Transverse colon (tissue), 4 donors: ENCODE data around the gene RTN4RL1. TPM values are rescaled to one million over a fixed set of nuclear protein-coding genes. Genes with fewer than 3 reads are reported as not detected.

Experiments used
- DNase-seq: peaks from one replicate; pipeline ENCODE4 v3.0.0-alpha.2; 2019
- H3K27ac ChIP-seq, 4 donors: fragments of 200-600 bp; sonication (generic); 2 replicates each; pipeline ENCODE4 v1.5.1; 2016 to 2018; ENCODE audit warnings: inconsistent platforms in 4 of 4
- H3K27me3 ChIP-seq: fragments of 200-600 bp; sonication (generic); 2 replicates; pipeline ENCODE4 v1.5.1; 2017; ENCODE audit warnings: inconsistent platforms
- H3K36me3 ChIP-seq, 4 donors: fragments of 200-600 bp; sonication (generic); 2 replicates each; pipeline ENCODE4 v1.5.1; 2017 to 2019; ENCODE audit warnings: inconsistent platforms in 4 of 4
- H3K4me1 ChIP-seq, 4 donors: fragments of 200-600 bp; sonication (generic); 2 replicates each; pipeline ENCODE4 v1.5.1; 2017 to 2020; ENCODE audit warnings: inconsistent platforms in 4 of 4
- H3K4me3 ChIP-seq, 4 donors: fragments of 200-600 bp; sonication (generic); 1 replicate in 1 of 4; 2 replicates in 3 of 4; pipeline versions ENCODE4 v1.5.1 to v1.6.1; 2017 to 2019; ENCODE audit warnings: inconsistent platforms in 4 of 4
- H3K9me3 ChIP-seq, 2 donors: fragments of 200-600 bp; sonication (generic); 2 replicates each; pipeline ENCODE4 v1.5.1; 2017 to 2019; ENCODE audit warnings: inconsistent platforms in 2 of 2
- CTCF ChIP-seq, 5 experiments: fragments of 200-600 bp in 3 of 5; fragments of 450-650 bp in 2 of 5; sonication (generic) in 3 of 5; IDR thresholded peaks; 1 replicate in 2 of 5; 2 replicates in 3 of 5; pipeline ENCODE4 v1.5.1; 2016 to 2017; ENCODE audit warnings: antibody characterized with exemption in 5 of 5, inconsistent platforms in 3 of 5, mild to moderate bottlenecking in 2 of 5, moderate library complexity in 1 of 5
- EP300 ChIP-seq: sonication (generic); formaldehyde crosslinking; IDR thresholded peaks from one replicate; pipeline ENCODE4 v1.6.1; 2017; ENCODE audit warnings: antibody characterized with exemption, low read depth
- POLR2A ChIP-seq: fragments of 450-650 bp; IDR thresholded peaks from one replicate; pipeline ENCODE4 v1.6.1; 2016; ENCODE audit warnings: antibody characterized with exemption, mild to moderate bottlenecking, moderate library complexity
- POLR2AphosphoS5 ChIP-seq, 3 donors: sonication (generic); formaldehyde crosslinking; IDR thresholded peaks; one replicate each; pipeline ENCODE4 v1.6.1; 2016; ENCODE audit warnings: antibody characterized with exemption in 3 of 3
- WGBS, 2 donors: methylation state at CpG; one replicate each; pipeline ENCODE4 v1.1.5; 2018; ENCODE audit warnings: low coverage in 1 of 2; 5-methylcytosine and 5-hydroxymethylcytosine counted together
- in situ Hi-C, 4 donors: fragments of 200-750 bp; cut with MboI; loops; one replicate each; pipeline versions ENCODE4 v1.15.0 to v1.15.1; 2017; ENCODE audit warnings: low sequenced_read_pairs in 3 of 4, low pct_ligation_motif_present in 1 of 4, low pct_unique_long_range_greater_than_20kb in 1 of 4
- intact Hi-C: fragments of 100-400 bp; cut with DNase I; formaldehyde crosslinking; loops from one replicate; pipeline ENCODE4 v1.15.1; 2023; ENCODE audit warnings: low total_unique reads
- total RNA-seq, 4 donors: library from RNA; depleted of rRNA; stranded (reverse); fragments of >200 nt; gene quantifications; one replicate each; pipeline ENCODE4 v1.1.0, GENCODE V29; 2016

The RTN4RL1 gene
- total RNA-seq, 4 donors from 2014 or later: 0.27 to 0.60 (median 0.48) TPM; not detected in 1

GRCh38 chr17:1909985-1910384, 115.1 kb downstream of the RTN4RL1 start:
- no peak for DNase-seq
- Histone ChIP-seq H3K36me3 (no peaks in the 10 kb centered on the region), H3K27ac (no peak overlapping the region), H3K27me3 (peaks cover 98% of the 10 kb centered on the region), H3K4me3 (no peak overlapping the region), H3K9me3 (no peaks in the 10 kb centered on the region), H3K4me1 (peaks cover 7 to 20% (median 12%) of the 10 kb centered on the region in 4 donors)
- TF ChIP-seq CTCF (IDR thresholded peaks at IDR 0.05) (no peak), EP300 (no peak), POLR2AphosphoS5 (IDR thresholded peaks at IDR 0.05) (no peak), POLR2A (no peak)
- WGBS, 2 donors: 38 to 46% methylated on average over 2 to 3 of the region's 3 CpGs
- intact Hi-C loops (loop anchor here (2.0 kb wide), 1 partner anchor 117 kb away; no protein-coding TSS in a partner anchor), in situ Hi-C loops (loop anchor here (10.0 kb wide), 2 partner anchors 105 to 115 kb away; partner anchors contain the start of gene RTN4RL1 (in 1 of the 4))

- in situ Hi-C loops: loop anchor here in 2 of 4 donors (10.0 kb wide), 2 partner anchors 106 to 116 kb away; partner anchors contain the start of gene RTN4RL1 (in 1 of the 2)
- H3K27ac ChIP-seq: no peak overlapping the region
- TF ChIP-seq EP300 (no peak), CTCF (IDR thresholded peaks at IDR 0.05) (peak; percentile 53 to 71 (median 63)), POLR2AphosphoS5 (IDR thresholded peaks at IDR 0.05) (no peak), POLR2A (no peak)
Measured at GRCh38 chr17:1908699-1909309, 116.3 kb downstream of the RTN4RL1 start.

GRCh38 chr17:1907909-1908698, 117.0 kb downstream of the RTN4RL1 start:
- no peak for DNase-seq
- peak overlapping the region in 1 of 4 donors; percentile 31 for H3K4me3 ChIP-seq
- intact Hi-C loops: loop anchor here (2.0 kb wide), 1 partner anchor 119 kb away; no protein-coding TSS in a partner anchor

More at GRCh38 chr17:1908699-1909309, 116.3 kb downstream of the RTN4RL1 start:
- intact Hi-C loops: loop anchor here (2.0 kb wide), 1 partner anchor 118 kb away; no protein-coding TSS in a partner anchor
- WGBS, 2 donors: 7 to 18% methylated on average over 6 to 10 of the region's 22 CpGs
- DNase-seq: peak; percentile 57
- no peaks in the 10 kb centered on the region for H3K9me3 ChIP-seq
- H3K4me3 ChIP-seq: peak overlapping the region in 1 of 4 donors; percentile 31
- H3K4me1 ChIP-seq: peaks cover 7 to 28% (median 12%) of the 10 kb centered on the region in 4 donors
- H3K27me3 ChIP-seq: peaks cover 100% of the 10 kb centered on the region
- no peaks in the 10 kb centered on the region for H3K36me3 ChIP-seq

More at GRCh38 chr17:1907909-1908698, 117.0 kb downstream of the RTN4RL1 start:
- no peaks in the 10 kb centered on the region for H3K9me3 ChIP-seq
- TF ChIP-seq POLR2AphosphoS5 (IDR thresholded peaks at IDR 0.05) (no peak), POLR2A (no peak), EP300 (no peak), CTCF (IDR thresholded peaks at IDR 0.05) (no peak)
- no peak overlapping the region for H3K27ac ChIP-seq
- WGBS, 2 donors: 5 to 33% methylated on average over 3 to 49 of the region's 49 CpGs
- H3K27me3 ChIP-seq: peaks cover 93% of the 10 kb centered on the region
- in situ Hi-C loops: loop anchor here in 2 of 4 donors (10.0 kb wide), 2 partner anchors 107 to 117 kb away; partner anchors contain the start of gene RTN4RL1 (in 1 of the 2)
- no peaks in the 10 kb centered on the region for H3K36me3 ChIP-seq
- H3K4me1 ChIP-seq: peaks cover 7 to 28% (median 12%) of the 10 kb centered on the region in 4 donors
